Upper lobe of right lung (tissue), 1 donor: Measurements from ENCODE around the gene MCF2. TPM values are rescaled to one million over a fixed set of nuclear protein-coding genes. Genes with fewer than 3 reads are reported as not detected.

Experiments
- ATAC-seq: fragments of 200-7000 bp; cut with Tn5 transposase; one replicate; pipeline ENCODE4 v1.9.1; 2020; ENCODE audit warnings: mild to moderate bottlenecking, moderate library complexity
- DNase-seq: peaks from one replicate; pipeline ENCODE4 v3.0.0-alpha.2; 2020
- H3K27ac ChIP-seq: fragments of 200-600 bp; one replicate; pipeline ENCODE4 v1.8.0; 2022
- H3K27me3 ChIP-seq: fragments of 200-600 bp; one replicate; pipeline ENCODE4 v1.8.0; 2022; ENCODE audit warnings: mild to moderate bottlenecking
- H3K36me3 ChIP-seq: fragments of 200-600 bp; one replicate; pipeline ENCODE4 v1.8.0; 2022
- H3K4me1 ChIP-seq: fragments of 200-600 bp; one replicate; pipeline ENCODE4 v1.8.0; 2022
- H3K4me3 ChIP-seq: fragments of 200-600 bp; one replicate; pipeline ENCODE4 v1.8.0; 2022; ENCODE audit warnings: mild to moderate bottlenecking
- H3K9me3 ChIP-seq: fragments of 200-600 bp; one replicate; pipeline ENCODE4 v1.8.0; 2022
- CTCF ChIP-seq: fragments of 200-600 bp; IDR thresholded peaks from one replicate; pipeline ENCODE4 v1.8.0; 2022; ENCODE audit warnings: antibody characterized with exemption
- intact Hi-C: fragments of 100-400 bp; cut with DNase I; formaldehyde crosslinking; loops from one replicate; pipeline ENCODE4 v1.11.0; 2022
- total RNA-seq: library from RNA; stranded (reverse); fragmentation: NEBNext Ultra II Directional; extraction: Animal tissue kit (Norgen Biotek cat#: 25700); gene quantifications from one replicate; pipeline ENCODE4 v1.2.1, GENCODE V29; 2021
- donor health status: DM: no; HTN: yes; CAD: no; lungs with severe emphysema.

MCF2 gene
- total RNA-seq, 1 donor from 2014 or later, result not detected

DNA sequence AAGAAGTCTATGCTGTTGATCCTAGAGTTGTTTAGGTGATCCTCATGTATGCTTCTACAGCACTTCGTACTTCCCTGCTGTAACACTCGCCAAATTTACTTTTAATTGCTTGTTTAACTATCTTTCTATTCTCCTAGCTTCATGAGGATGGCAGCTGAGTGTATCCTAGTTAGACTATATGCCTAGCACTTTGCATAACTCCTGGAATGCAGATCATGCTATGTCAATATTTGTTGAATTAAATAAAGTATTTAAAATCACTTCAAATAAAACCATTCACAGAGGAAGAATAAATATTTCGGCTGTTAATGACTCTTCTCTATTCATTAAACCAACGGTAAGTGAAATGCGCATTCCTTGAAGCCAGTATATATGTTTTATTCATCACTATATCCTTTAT, 122.4 kb downstream of the MCF2 start:
- Histone ChIP-seq H3K27me3 (no peaks in the 10 kb centered on the region), H3K27ac (no peak overlapping the region), H3K9me3 (no peaks in the 10 kb centered on the region), H3K36me3 (no peaks in the 10 kb centered on the region), H3K4me1 (no peaks in the 10 kb centered on the region), H3K4me3 (no peak overlapping the region)
- TF ChIP-seq CTCF, result no peak
- ATAC-seq (no peak), DNase-seq (no peak)
- intact Hi-C loops, result no loop called here

GRCh38 chrX:139581068-139581467, 126.9 kb downstream of the MCF2 start:
- Histone ChIP-seq H3K36me3 (no peaks in the 10 kb centered on the region), H3K9me3 (no peaks in the 10 kb centered on the region), H3K4me1 (no peaks in the 10 kb centered on the region), H3K27ac (no peak overlapping the region), H3K27me3 (no peaks in the 10 kb centered on the region), H3K4me3 (no peak overlapping the region)
- TF ChIP-seq CTCF, result no peak
- intact Hi-C loops, result no loop called here
- DNase-seq (no peak), ATAC-seq (no peak)

DNA sequence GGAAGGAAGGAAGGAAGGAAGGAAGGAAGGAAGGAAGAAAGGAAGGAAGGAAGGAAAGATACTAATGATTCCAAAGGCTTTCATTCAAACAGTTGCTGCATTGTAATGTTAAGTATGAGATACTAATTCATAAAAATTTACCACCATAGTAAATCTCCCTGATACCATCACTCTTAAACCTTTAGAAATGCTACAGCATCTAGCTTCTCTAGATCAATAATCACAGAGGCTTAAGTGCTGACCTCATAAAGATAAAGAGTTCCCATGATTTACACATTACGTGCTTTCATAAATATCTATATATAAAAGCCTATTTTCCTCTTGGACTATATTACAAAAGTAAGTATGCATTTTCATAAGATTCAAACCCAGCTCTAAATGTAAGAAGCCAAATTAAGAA, 141.0 kb downstream of the MCF2 start:
- TF ChIP-seq CTCF, result no peak
- DNase-seq, result no peak
- no peaks in the 10 kb centered on the region for H3K36me3 ChIP-seq
- no peak overlapping the region for H3K27ac ChIP-seq
- no peaks in the 10 kb centered on the region for H3K4me1 ChIP-seq
- no peaks in the 10 kb centered on the region for H3K27me3 ChIP-seq
- no peak overlapping the region for H3K4me3 ChIP-seq
- intact Hi-C loops, result no loop called here
- no peaks in the 10 kb centered on the region for H3K9me3 ChIP-seq
- ATAC-seq, result no peak

DNA sequence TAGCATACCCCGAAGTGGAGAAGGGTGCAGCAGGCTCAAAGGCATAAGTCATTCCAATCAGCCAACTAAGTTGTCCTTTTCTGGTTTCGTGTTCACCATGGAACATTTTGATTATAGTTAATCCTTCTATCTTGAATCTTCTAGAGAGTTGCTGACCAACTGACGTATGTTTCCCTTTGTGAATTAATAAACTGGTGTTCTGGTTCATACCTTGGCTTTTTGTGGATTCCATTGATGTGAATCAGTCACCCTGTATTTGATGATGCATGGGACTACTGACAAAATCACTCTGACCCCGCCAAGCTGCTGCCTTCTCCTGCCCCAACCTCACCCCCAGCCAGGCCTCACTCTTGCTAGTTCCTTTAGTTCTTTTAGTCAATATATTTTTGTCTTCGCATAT, 144.7 kb downstream of the MCF2 start:
- Histone ChIP-seq H3K27me3 (no peaks in the 10 kb centered on the region), H3K27ac (no peak overlapping the region), H3K36me3 (no peaks in the 10 kb centered on the region), H3K4me3 (no peak overlapping the region), H3K9me3 (no peaks in the 10 kb centered on the region), H3K4me1 (no peaks in the 10 kb centered on the region)
- intact Hi-C loops, result no loop called here
- no peak for TF ChIP-seq CTCF
- ATAC-seq (no peak), DNase-seq (no peak)

DNA sequence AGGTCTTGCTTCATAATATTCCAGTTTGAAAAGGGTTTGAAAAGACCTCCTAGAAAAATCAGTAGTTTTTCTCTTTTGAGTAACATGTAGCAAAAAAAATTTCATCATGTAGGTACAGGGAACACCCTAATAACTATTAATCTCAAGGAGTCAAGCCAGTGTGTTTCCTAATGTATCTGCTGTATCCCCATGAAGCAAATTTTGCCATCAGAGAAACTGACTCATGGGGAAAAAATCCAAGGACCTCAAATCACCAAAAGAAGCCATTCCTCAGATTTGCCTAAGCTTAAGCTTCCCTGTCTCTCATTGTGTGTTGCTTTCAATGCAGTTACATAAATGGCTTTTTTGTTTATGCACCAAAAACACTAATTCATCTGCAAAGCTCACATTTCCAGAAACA, 147.7 kb downstream of the MCF2 start:
- no peak overlapping the region for H3K27ac ChIP-seq
- no peaks in the 10 kb centered on the region for H3K27me3 ChIP-seq
- ATAC-seq, result no peak
- no peak for DNase-seq
- no peaks in the 10 kb centered on the region for H3K36me3 ChIP-seq
- intact Hi-C loops, result no loop called here
- H3K4me1 ChIP-seq, result no peaks in the 10 kb centered on the region
- H3K4me3 ChIP-seq, result no peak overlapping the region
- TF ChIP-seq CTCF, result no peak
- H3K9me3 ChIP-seq, result no peaks in the 10 kb centered on the region

DNA sequence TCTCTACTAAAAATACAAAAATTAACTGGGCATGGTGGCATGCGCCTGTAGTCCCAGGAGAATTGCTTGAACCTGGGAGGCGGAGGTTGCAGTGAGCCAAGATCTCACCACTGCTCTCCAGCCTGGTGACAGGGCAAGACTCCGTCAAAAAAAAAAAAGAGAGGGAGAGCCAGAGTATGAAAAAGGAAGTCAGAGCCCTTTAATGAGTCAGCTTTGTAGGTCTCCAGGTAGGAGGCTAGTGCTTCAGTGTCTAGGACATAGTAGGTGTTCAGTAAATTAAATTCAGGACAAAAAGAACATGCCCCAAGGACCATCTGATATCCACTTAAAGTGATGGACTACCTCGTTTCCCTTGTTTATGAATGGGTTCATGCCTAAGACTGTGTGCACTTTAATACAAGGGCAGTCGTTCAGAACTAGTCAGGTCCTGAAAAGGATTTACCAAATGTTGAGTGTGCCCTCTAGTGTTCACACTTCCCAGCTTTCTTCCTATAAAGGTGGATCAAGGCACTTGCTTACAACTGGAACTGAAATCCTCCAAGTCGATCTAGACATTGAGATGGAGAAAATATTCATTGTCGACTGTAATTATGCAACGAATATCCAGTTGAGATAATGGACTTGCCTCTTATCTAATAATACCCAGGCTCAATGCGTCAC, 148.5 kb downstream of the MCF2 start:
- Histone ChIP-seq H3K27me3 (no peaks in the 10 kb centered on the region), H3K4me1 (no peaks in the 10 kb centered on the region), H3K9me3 (no peaks in the 10 kb centered on the region), H3K36me3 (no peaks in the 10 kb centered on the region), H3K27ac (no peak overlapping the region), H3K4me3 (no peak overlapping the region)
- intact Hi-C loops, result no loop called here
- DNase-seq (no peak), ATAC-seq (peak; percentile 81)
- peak; percentile 46 for TF ChIP-seq CTCF
